Endodermal cell (in vitro differentiated cells): Measurements from ENCODE around the gene PTPRC. TPM values are rescaled to one million over a fixed set of nuclear protein-coding genes. Genes with fewer than 3 reads are reported as not detected.

Experiments
- DNase-seq: peaks from one replicate; pipeline ENCODE4 v3.0.0-alpha.2; 2017
- H3K27ac ChIP-seq: 2 replicates; pipeline ENCODE4 v1.5.1; 2013; ENCODE audit warnings: mild to moderate bottlenecking, low read depth, low read length, moderate library complexity
- H3K27me3 ChIP-seq: 2 replicates; pipeline ENCODE4 v1.6.1; 2013; ENCODE audit warnings: mild to moderate bottlenecking, low read length, moderate library complexity; ENCODE audit not compliant: insufficient read depth, control insufficient read depth, poor library complexity, severe bottlenecking
- H3K36me3 ChIP-seq: 2 replicates; pipeline ENCODE4 v1.7.0; 2013; ENCODE audit warnings: mild to moderate bottlenecking, low read length, moderate library complexity; ENCODE audit not compliant: control insufficient read depth, insufficient read depth
- H3K4me1 ChIP-seq: one replicate; pipeline ENCODE4 v1.7.0; 2013; ENCODE audit warnings: low read length; ENCODE audit not compliant: control insufficient read depth, insufficient read depth
- H3K4me3 ChIP-seq: 2 replicates; pipeline ENCODE4 v1.5.1; 2013; ENCODE audit warnings: mild to moderate bottlenecking, low read length, moderate library complexity
- H3K9ac ChIP-seq: 2 replicates; pipeline ENCODE4 v1.6.1; 2013; ENCODE audit warnings: mild to moderate bottlenecking, low read length, moderate library complexity; ENCODE audit not compliant: poor library complexity, severe bottlenecking; ENCODE audit errors: extremely low read depth
- H3K9me3 ChIP-seq: 2 replicates; pipeline ENCODE4 v1.6.1; 2013; ENCODE audit warnings: mild to moderate bottlenecking, low read length, moderate library complexity; ENCODE audit not compliant: control insufficient read depth
- H3K27ac Mint-ChIP-seq: 2 replicates; pipeline ENCODE4 v1.8.0; 2020; ENCODE audit warnings: mixed read lengths
- H3K27me3 Mint-ChIP-seq: 2 replicates; pipeline ENCODE4 v1.8.0; 2021; ENCODE audit warnings: mild to moderate bottlenecking, mixed read lengths; ENCODE audit not compliant: insufficient read depth
- H3K36me3 Mint-ChIP-seq: 2 replicates; pipeline ENCODE4 v1.8.0; 2020; ENCODE audit warnings: low read depth, mixed read lengths
- H3K4me1 Mint-ChIP-seq: 2 replicates; pipeline ENCODE4 v1.8.0; 2020; ENCODE audit warnings: mixed read lengths
- H3K4me3 Mint-ChIP-seq: 2 replicates; pipeline ENCODE4 v1.8.0; 2020; ENCODE audit warnings: mild to moderate bottlenecking, moderate library complexity, mixed read lengths
- H3K9me3 Mint-ChIP-seq: 2 replicates; pipeline ENCODE4 v1.8.0; 2020; ENCODE audit warnings: mild to moderate bottlenecking, mixed read lengths
- WGBS, 2 experiments: methylation state at CpG; one replicate each; pipeline versions ENCODE4 v1.1.5 to v1.1.7; 2013; ENCODE audit warnings: missing lambda C conversion rate in 2 of 2, mixed read lengths in 1 of 2; ENCODE audit not compliant: insufficient coverage in 1 of 2, insufficient read length in 1 of 2; 5-methylcytosine and 5-hydroxymethylcytosine counted together
- total RNA-seq, 2 donors: library from RNA; stranded (reverse); fragmentation: NEBNext Ultra II Directional in 1 of 2; extraction: Animal tissue kit (Norgen Biotek cat#: 25700) in 1 of 2; gene quantifications; 2 replicates in 1 of 2; 3 replicates in 1 of 2; pipeline ENCODE4 v1.2.1, GENCODE V29; 2021
- TF ChIP-seq, protein P1 (sequence below): fragments of 200-600 bp; sonication (generic); conservative IDR thresholded peaks from 2 replicates; pipeline ENCODE4 v1.5.0; 2021; ENCODE audit warnings: antibody characterized with exemption, mild to moderate bottlenecking

Gene PTPRC
- total RNA-seq, 2 donors from 2014 or later = 0.11 TPM; not detected in 1

DNA sequence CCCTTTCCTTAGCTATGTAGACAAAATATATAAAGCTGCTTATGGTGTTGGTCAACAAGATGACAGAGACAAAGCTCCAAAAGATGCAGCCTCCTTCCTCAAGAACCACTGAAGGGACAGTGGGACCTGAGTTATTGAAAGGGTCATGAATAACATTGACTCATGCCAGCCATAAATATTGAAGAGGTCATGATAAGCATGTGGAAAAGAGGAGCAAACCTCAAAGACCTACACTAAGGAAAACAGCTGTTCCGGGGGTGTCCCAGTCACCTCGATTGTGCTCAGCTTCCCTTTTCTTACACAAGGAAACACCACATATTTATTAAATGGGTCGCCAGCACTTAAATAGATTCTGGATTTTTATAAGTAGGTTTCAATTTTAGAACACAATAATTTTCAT lies 112.9 kb downstream of the PTPRC start:
- H3K4me3 ChIP-seq = no peak overlapping the region
- Mint-ChIP-seq H3K9me3 (no peaks in the 10 kb centered on the region), H3K4me3 (no peak overlapping the region), H3K36me3 (no peaks in the 10 kb centered on the region), H3K27me3 (no peaks in the 10 kb centered on the region), H3K4me1 (no peaks in the 10 kb centered on the region), H3K27ac (no peak overlapping the region)
- no peak overlapping the region for H3K27ac ChIP-seq
- H3K9me3 ChIP-seq = no peaks in the 10 kb centered on the region
- no peaks in the 10 kb centered on the region for H3K4me1 ChIP-seq
- no peaks in the 10 kb centered on the region for H3K27me3 ChIP-seq
- no peaks in the 10 kb centered on the region for H3K36me3 ChIP-seq
- TF ChIP-seq, protein P1, sequence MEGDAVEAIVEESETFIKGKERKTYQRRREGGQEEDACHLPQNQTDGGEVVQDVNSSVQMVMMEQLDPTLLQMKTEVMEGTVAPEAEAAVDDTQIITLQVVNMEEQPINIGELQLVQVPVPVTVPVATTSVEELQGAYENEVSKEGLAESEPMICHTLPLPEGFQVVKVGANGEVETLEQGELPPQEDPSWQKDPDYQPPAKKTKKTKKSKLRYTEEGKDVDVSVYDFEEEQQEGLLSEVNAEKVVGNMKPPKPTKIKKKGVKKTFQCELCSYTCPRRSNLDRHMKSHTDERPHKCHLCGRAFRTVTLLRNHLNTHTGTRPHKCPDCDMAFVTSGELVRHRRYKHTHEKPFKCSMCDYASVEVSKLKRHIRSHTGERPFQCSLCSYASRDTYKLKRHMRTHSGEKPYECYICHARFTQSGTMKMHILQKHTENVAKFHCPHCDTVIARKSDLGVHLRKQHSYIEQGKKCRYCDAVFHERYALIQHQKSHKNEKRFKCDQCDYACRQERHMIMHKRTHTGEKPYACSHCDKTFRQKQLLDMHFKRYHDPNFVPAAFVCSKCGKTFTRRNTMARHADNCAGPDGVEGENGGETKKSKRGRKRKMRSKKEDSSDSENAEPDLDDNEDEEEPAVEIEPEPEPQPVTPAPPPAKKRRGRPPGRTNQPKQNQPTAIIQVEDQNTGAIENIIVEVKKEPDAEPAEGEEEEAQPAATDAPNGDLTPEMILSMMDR = no peak
- no peak overlapping the region for H3K9ac ChIP-seq
- no peak for DNase-seq
- 93% methylated on average over 2 of the region's 3 CpGs; no CpG with 5 or more reads in 1 of the 2 experiments for WGBS, 2 experiments

DNA sequence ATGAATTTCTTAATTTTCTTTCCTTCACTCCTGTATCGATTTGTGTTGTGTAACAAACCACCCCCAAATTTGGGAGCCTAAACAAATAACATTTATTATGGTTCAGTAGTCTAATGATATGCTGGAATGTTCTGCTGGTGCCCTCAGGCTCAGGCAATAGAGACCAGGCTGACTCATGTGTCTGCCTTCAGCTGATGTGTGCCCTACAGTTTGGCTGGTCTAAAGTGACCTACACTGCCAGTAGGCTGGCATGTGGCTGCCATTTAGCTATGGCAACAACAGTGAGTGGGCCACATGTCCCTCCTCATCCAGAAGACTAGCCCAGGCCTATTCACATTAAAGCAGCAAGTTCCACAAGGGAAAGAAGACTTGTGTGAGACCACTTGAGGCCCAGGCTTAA lies 115.8 kb downstream of the PTPRC start:
- Histone ChIP-seq H3K27ac (no peak overlapping the region), H3K9me3 (no peaks in the 10 kb centered on the region), H3K4me3 (no peak overlapping the region), H3K9ac (no peak overlapping the region), H3K4me1 (no peaks in the 10 kb centered on the region), H3K27me3 (no peaks in the 10 kb centered on the region), H3K36me3 (no peaks in the 10 kb centered on the region)
- Mint-ChIP-seq H3K4me3 (no peak overlapping the region), H3K36me3 (no peaks in the 10 kb centered on the region), H3K27me3 (no peaks in the 10 kb centered on the region), H3K27ac (no peak overlapping the region), H3K9me3 (no peaks in the 10 kb centered on the region), H3K4me1 (no peaks in the 10 kb centered on the region)
- TF ChIP-seq, protein P1 = no peak
- 89% methylated on average over 1 of the region's 1 CpG; no CpG with 5 or more reads in 1 of the 2 experiments for WGBS, 2 experiments
- DNase-seq = no peak

DNA sequence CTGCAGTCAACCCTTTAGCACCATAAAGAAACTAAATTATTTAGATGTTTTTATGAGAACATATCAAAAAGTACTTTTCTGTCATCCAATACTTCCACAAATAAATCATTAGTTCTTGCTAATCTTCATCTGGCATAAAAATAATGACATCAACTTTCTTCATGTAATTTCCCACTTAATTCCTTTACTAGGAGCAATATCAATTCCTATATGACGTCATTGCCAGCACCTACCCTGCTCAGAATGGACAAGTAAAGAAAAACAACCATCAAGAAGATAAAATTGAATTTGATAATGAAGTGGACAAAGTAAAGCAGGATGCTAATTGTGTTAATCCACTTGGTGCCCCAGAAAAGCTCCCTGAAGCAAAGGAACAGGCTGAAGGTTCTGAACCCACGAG lies 116.9 kb downstream of the PTPRC start:
- Histone ChIP-seq H3K36me3 (no peaks in the 10 kb centered on the region), H3K4me3 (no peak overlapping the region), H3K9me3 (no peaks in the 10 kb centered on the region), H3K9ac (no peak overlapping the region), H3K27ac (no peak overlapping the region), H3K4me1 (no peaks in the 10 kb centered on the region), H3K27me3 (no peaks in the 10 kb centered on the region)
- H3K36me3 Mint-ChIP-seq = no peaks in the 10 kb centered on the region
- no peak overlapping the region for H3K4me3 Mint-ChIP-seq
- no peak for DNase-seq
- TF ChIP-seq, protein P1 = no peak
- 90 to 100% methylated on average over 1 to 2 of the region's 2 CpGs for WGBS, 2 experiments
- H3K27me3 Mint-ChIP-seq = no peaks in the 10 kb centered on the region
- no peaks in the 10 kb centered on the region for H3K9me3 Mint-ChIP-seq
- H3K27ac Mint-ChIP-seq = no peak overlapping the region
- no peaks in the 10 kb centered on the region for H3K4me1 Mint-ChIP-seq
